ENCODE data around the gene MINDY3. TPM values are rescaled to one million over a fixed set of nuclear protein-coding genes. Genes with fewer than 3 reads are reported as not detected.
A peak's percentile ranks its signal among the peaks of the same experiment; 100 is the strongest.

Gene MINDY3
- total and polyA plus RNA-seq, 7 donors, result 15.0 to 39.2 (median 23.8) TPM

DNA sequence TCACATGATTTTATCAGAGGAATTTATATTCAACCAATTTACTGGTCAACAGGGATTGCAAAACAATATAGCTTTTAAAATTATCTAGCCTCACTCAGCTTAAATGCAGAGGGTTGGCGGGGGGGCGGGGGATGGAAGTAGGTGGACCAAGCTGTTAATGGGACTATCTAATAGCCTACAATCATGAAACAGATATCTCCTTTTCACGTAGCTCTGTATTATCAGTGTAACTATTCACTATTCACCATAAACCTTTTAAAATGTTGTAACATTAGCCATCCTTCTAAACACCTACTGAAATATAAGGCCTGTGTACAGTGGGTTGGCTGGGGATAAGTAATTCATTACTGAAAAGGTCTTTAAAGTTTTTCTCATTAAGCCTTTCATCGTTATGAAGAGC is 56.2 kb downstream of the MINDY3 start:
- DNase-seq, result no peak
- WGBS, 2 donors, result 95 to 96% methylated on average over 4 of the region's 4 CpGs
- no peak for TF ChIP-seq EP300 (IDR thresholded peaks at IDR 0.05)
- no peak for TF ChIP-seq POLR2AphosphoS5 (IDR thresholded peaks at IDR 0.05)
- TF ChIP-seq POLR2A (IDR thresholded peaks at IDR 0.05), result no peak
- TF ChIP-seq, protein P1, sequence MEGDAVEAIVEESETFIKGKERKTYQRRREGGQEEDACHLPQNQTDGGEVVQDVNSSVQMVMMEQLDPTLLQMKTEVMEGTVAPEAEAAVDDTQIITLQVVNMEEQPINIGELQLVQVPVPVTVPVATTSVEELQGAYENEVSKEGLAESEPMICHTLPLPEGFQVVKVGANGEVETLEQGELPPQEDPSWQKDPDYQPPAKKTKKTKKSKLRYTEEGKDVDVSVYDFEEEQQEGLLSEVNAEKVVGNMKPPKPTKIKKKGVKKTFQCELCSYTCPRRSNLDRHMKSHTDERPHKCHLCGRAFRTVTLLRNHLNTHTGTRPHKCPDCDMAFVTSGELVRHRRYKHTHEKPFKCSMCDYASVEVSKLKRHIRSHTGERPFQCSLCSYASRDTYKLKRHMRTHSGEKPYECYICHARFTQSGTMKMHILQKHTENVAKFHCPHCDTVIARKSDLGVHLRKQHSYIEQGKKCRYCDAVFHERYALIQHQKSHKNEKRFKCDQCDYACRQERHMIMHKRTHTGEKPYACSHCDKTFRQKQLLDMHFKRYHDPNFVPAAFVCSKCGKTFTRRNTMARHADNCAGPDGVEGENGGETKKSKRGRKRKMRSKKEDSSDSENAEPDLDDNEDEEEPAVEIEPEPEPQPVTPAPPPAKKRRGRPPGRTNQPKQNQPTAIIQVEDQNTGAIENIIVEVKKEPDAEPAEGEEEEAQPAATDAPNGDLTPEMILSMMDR (IDR thresholded peaks at IDR 0.05), result no peak
- no peaks in the 10 kb centered on the region for H3K9me3 ChIP-seq
- intact Hi-C loops (cut with DNase I), result no loop called here
- no peak overlapping the region for H3K27ac ChIP-seq
- H3K36me3 ChIP-seq, result peaks cover 0 to 16% (median 0%) of the 10 kb centered on the region in 4 donors
- H3K4me1 ChIP-seq, result peaks cover 0 to 31% (median 12%) of the 10 kb centered on the region in 4 donors
- no peaks in the 10 kb centered on the region for H3K27me3 ChIP-seq
- H3K4me3 ChIP-seq, result no peak overlapping the region

DNA sequence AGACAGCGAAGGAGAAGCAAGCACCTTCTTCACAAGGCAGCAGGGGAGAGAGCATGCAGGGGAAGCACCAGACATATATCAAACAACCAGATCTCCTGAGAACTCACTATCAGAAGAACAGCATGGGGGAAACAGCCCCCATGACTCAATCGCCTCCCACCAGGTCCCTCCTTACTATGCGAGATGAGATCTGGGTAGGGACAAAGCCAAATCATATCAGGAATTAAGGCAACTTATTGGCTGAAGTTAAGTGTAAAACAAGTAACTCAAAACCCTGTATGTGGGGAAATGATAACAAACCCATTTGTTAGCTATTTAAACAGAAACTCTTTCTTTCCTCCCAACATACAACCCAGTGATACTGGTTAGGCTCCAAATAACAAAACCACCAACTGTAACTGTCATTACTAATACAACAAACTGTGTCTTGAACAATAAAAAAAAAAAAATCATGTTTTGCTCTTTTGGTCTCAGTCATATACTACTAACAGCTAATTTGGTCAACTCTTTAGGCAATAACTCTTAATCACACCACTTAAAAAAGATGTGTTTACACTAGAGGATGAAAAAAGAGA is 57.8 kb downstream of the MINDY3 start:
- peaks cover 0 to 34% (median 19%) of the 10 kb centered on the region in 4 donors for H3K4me1 ChIP-seq
- no peaks in the 10 kb centered on the region for H3K27me3 ChIP-seq
- no peak overlapping the region for H3K27ac ChIP-seq
- intact Hi-C loops (cut with DNase I), result no loop called here
- TF ChIP-seq POLR2AphosphoS5 (IDR thresholded peaks at IDR 0.05) (no peak), POLR2A (IDR thresholded peaks at IDR 0.05) (no peak), EP300 (IDR thresholded peaks at IDR 0.05) (no peak)
- TF ChIP-seq, protein P1 (IDR thresholded peaks at IDR 0.05), result no peak
- peaks cover 0 to 16% (median 0%) of the 10 kb centered on the region in 4 donors for H3K36me3 ChIP-seq
- no peaks in the 10 kb centered on the region for H3K9me3 ChIP-seq
- H3K4me3 ChIP-seq, result no peak overlapping the region
- DNase-seq, result no peak
- WGBS, 2 donors, result 79 to 89% methylated on average over 3 of the region's 3 CpGs

DNA sequence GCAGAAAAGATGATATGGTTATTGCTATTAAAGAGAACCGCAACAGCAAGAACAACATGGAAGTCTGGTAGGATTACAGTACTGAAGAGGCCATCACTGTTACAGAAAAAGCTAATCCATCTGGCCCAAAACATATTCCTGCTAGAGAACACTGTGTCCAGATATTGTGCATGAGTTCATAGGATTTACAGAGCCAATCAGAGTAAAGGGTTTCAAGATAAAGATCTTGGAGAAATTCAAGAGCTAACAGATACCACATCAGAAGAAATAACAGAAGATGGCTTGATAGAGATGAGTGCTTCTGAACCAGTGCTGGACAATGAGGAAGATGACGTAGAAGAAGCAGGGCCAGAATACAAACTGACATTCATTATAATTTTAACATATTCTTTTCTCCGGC is 58.7 kb downstream of the MINDY3 start:
- no peak overlapping the region for H3K27ac ChIP-seq
- DNase-seq, result no peak
- WGBS, 2 donors, result 98% methylated on average over 3 of the region's 3 CpGs
- H3K9me3 ChIP-seq, result no peaks in the 10 kb centered on the region
- H3K4me1 ChIP-seq, result peaks cover 0 to 43% (median 22%) of the 10 kb centered on the region in 4 donors
- H3K27me3 ChIP-seq, result no peaks in the 10 kb centered on the region
- TF ChIP-seq, protein P1 (IDR thresholded peaks at IDR 0.05), result no peak
- no peak for TF ChIP-seq POLR2A (IDR thresholded peaks at IDR 0.05)
- TF ChIP-seq EP300 (IDR thresholded peaks at IDR 0.05), result no peak
- no peak for TF ChIP-seq POLR2AphosphoS5 (IDR thresholded peaks at IDR 0.05)
- intact Hi-C loops (cut with DNase I), result no loop called here
- H3K36me3 ChIP-seq, result peaks cover 0 to 13% (median 0%) of the 10 kb centered on the region in 4 donors
- H3K4me3 ChIP-seq, result no peak overlapping the region

DNA sequence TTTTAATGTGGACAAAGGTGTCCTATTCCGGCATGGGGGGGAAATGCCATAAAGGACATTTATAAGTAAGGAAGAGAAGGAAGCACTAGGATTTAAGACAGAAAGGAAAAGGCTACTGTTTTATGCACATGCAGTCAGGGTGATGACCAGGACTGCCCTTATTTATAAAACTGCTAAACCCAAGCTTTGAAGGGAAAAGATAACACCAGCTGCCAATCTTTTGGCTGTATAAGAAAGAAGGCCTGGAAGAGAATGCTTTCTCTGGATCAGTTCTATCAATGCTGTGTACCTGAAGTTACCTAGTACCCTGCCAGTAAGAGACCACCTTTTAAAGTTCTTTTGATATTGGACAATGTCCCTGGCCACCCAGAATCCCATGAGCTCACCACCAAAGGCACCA is 59.2 kb downstream of the MINDY3 start:
- Histone ChIP-seq H3K9me3 (no peaks in the 10 kb centered on the region), H3K27me3 (no peaks in the 10 kb centered on the region), H3K4me3 (no peak overlapping the region), H3K36me3 (peaks cover 0 to 9% (median 0%) of the 10 kb centered on the region in 4 donors), H3K27ac (no peak overlapping the region), H3K4me1 (peaks cover 0 to 47% (median 25%) of the 10 kb centered on the region in 4 donors)
- no peak for TF ChIP-seq EP300 (IDR thresholded peaks at IDR 0.05)
- TF ChIP-seq POLR2A (IDR thresholded peaks at IDR 0.05), result no peak
- no peak for TF ChIP-seq POLR2AphosphoS5 (IDR thresholded peaks at IDR 0.05)
- TF ChIP-seq, protein P1 (IDR thresholded peaks at IDR 0.05), result no peak
- intact Hi-C loops (cut with DNase I), result no loop called here
- WGBS, 2 donors, result 99 to 100% methylated on average over 1 of the region's 1 CpG
- DNase-seq, result no peak

DNA sequence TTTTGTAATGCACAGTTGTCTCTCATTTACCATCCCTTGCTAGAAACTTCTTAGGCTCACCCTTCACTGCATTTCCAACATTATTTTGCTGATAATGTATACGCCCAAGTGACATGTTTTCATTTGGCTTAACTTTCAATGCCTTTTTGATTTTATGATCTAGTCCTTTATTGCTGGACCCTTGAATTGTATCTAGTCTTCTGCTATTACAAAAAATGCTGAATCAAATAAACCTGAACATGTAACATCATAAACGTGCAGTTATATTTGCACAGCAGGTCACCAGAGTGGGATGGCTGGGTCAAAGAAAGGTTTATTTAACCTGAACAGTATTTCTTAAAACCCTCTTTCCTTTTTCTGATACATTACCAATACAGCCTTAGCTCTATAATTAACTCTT is 63.0 kb downstream of the MINDY3 start:
- TF ChIP-seq, protein P1 (IDR thresholded peaks at IDR 0.05), result no peak
- TF ChIP-seq EP300 (IDR thresholded peaks at IDR 0.05), result no peak
- no peak for TF ChIP-seq POLR2A (IDR thresholded peaks at IDR 0.05)
- no peak for TF ChIP-seq POLR2AphosphoS5 (IDR thresholded peaks at IDR 0.05)
- intact Hi-C loops (cut with DNase I), result no loop called here
- no peaks in the 10 kb centered on the region for H3K9me3 ChIP-seq
- no peak overlapping the region for H3K4me3 ChIP-seq
- WGBS, 2 donors, result 26 to 71% methylated on average over 2 of the region's 2 CpGs
- no peaks in the 10 kb centered on the region for H3K36me3 ChIP-seq
- H3K4me1 ChIP-seq, result peaks cover 0 to 74% (median 50%) of the 10 kb centered on the region in 4 donors
- no peak for DNase-seq
- peak overlapping the region in 1 of 4 donors; percentile 14 for H3K27ac ChIP-seq
- no peaks in the 10 kb centered on the region for H3K27me3 ChIP-seq
